ENCODE measurements around the gene CERS4. TPM values are rescaled to one million over a fixed set of nuclear protein-coding genes. Genes with fewer than 3 reads are reported as not detected.

The CERS4 gene
- total and polyA plus RNA-seq, 4 donors = 30.7 to 67.8 (median 54.4) TPM

GRCh38 chr19:8209462-8210378 lies 550 bp downstream of the CERS4 start:
- DNase-seq = peak; percentile 53 to 64 (median 56)
- Histone ChIP-seq H3K9me3 (ENCODE audit: control insufficient read depth in 4 of 4, insufficient read depth in 3 of 4, low read length in 3 of 4) (no peaks in the 10 kb centered on the region), H3K36me3 (ENCODE audit: control insufficient read depth in 4 of 4, insufficient read depth in 4 of 4, low read length in 4 of 4) (peaks cover 0 to 3% (median 0%) of the 10 kb centered on the region in 4 donors), H3K4me3 (peak overlapping the region; percentile 83), H3K27me3 (ENCODE audit: control insufficient read depth in 3 of 3, insufficient read depth in 3 of 3, low read length in 2 of 3) (no peaks in the 10 kb centered on the region), H3K27ac (ENCODE audit: low read depth in 1 of 2, low read length in 1 of 2) (peak overlapping the region; percentile 88), H3K9ac (ENCODE audit: insufficient read depth in 1 of 2, low read length in 2 of 2) (peak overlapping the region; percentile 71 to 77), H3K4me1 (ENCODE audit: control insufficient read depth in 5 of 5, insufficient read depth in 5 of 5, low read length in 5 of 5) (peaks cover 0 to 14% (median 0%) of the 10 kb centered on the region in 5 donors)
- WGBS, 2 donors = 3 to 7% methylated on average over 50 to 78 of the region's 78 CpGs
- peak; percentile 67 for ATAC-seq (ENCODE audit: insufficient read depth, low FRiP score)
- TF ChIP-seq, protein P1, sequence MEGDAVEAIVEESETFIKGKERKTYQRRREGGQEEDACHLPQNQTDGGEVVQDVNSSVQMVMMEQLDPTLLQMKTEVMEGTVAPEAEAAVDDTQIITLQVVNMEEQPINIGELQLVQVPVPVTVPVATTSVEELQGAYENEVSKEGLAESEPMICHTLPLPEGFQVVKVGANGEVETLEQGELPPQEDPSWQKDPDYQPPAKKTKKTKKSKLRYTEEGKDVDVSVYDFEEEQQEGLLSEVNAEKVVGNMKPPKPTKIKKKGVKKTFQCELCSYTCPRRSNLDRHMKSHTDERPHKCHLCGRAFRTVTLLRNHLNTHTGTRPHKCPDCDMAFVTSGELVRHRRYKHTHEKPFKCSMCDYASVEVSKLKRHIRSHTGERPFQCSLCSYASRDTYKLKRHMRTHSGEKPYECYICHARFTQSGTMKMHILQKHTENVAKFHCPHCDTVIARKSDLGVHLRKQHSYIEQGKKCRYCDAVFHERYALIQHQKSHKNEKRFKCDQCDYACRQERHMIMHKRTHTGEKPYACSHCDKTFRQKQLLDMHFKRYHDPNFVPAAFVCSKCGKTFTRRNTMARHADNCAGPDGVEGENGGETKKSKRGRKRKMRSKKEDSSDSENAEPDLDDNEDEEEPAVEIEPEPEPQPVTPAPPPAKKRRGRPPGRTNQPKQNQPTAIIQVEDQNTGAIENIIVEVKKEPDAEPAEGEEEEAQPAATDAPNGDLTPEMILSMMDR (IDR thresholded peaks at IDR 0.05; ENCODE audit: control extremely low read depth, extremely low read depth) = no peak

GRCh38 chr19:8210421-8211101 lies 1.4 kb downstream of the CERS4 start:
- H3K4me1 ChIP-seq (ENCODE audit: control insufficient read depth in 5 of 5, insufficient read depth in 5 of 5, low read length in 5 of 5) = peaks cover 0 to 14% (median 0%) of the 10 kb centered on the region in 5 donors
- peak in 1 of 3 donors; percentile 27 for DNase-seq
- H3K36me3 ChIP-seq (ENCODE audit: control insufficient read depth in 4 of 4, insufficient read depth in 4 of 4, low read length in 4 of 4) = peaks cover 0 to 3% (median 0%) of the 10 kb centered on the region in 4 donors
- peak overlapping the region; percentile 83 for H3K4me3 ChIP-seq
- H3K9me3 ChIP-seq (ENCODE audit: control insufficient read depth in 4 of 4, insufficient read depth in 3 of 4, low read length in 3 of 4) = no peaks in the 10 kb centered on the region
- WGBS, 2 donors = 79 to 83% methylated on average over 13 of the region's 13 CpGs
- TF ChIP-seq, protein P1 (IDR thresholded peaks at IDR 0.05; ENCODE audit: control extremely low read depth, extremely low read depth) = no peak
- no peak for ATAC-seq (ENCODE audit: insufficient read depth, low FRiP score)
- H3K27ac ChIP-seq (ENCODE audit: low read depth in 1 of 2, low read length in 1 of 2) = peak overlapping the region in 1 of 2 donors; percentile 6
- H3K27me3 ChIP-seq (ENCODE audit: control insufficient read depth in 3 of 3, insufficient read depth in 3 of 3, low read length in 2 of 3) = no peaks in the 10 kb centered on the region
- H3K9ac ChIP-seq (ENCODE audit: insufficient read depth in 1 of 2, low read length in 2 of 2) = no peak overlapping the region

DNA sequence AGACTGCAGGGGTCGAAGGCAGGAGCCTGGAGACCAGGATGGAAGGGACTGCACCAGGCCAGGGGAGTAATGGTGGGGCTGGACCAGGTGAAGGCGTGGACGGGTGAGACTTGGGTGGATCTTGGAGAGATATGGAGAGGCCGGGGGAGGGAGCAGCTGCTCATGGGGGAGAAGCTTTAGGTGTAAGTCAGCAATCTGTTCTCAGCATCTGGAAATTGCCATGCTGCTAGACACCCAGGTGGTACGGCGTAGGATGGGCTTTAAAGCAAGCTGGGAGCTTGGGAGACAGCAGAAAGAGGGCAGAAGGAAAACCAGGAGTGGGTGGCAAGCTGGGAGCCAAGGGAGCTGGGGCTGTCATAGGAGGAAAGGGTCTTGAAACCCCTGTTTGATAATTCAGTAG lies 3.0 kb downstream of the CERS4 start:
- TF ChIP-seq, protein P1 (IDR thresholded peaks at IDR 0.05; ENCODE audit: control extremely low read depth, extremely low read depth) = no peak
- ATAC-seq (ENCODE audit: insufficient read depth, low FRiP score) (no peak), DNase-seq (no peak)
- no peak overlapping the region for H3K4me3 ChIP-seq
- 95% methylated on average over 6 of the region's 6 CpGs for WGBS, 2 donors
- H3K4me1 ChIP-seq (ENCODE audit: control insufficient read depth in 5 of 5, insufficient read depth in 5 of 5, low read length in 5 of 5) = peaks cover 0 to 14% (median 0%) of the 10 kb centered on the region in 5 donors
- no peak overlapping the region for H3K27ac ChIP-seq (ENCODE audit: low read depth in 1 of 2, low read length in 1 of 2)
- no peak overlapping the region for H3K9ac ChIP-seq (ENCODE audit: insufficient read depth in 1 of 2, low read length in 2 of 2)
- peaks cover 0 to 3% (median 0%) of the 10 kb centered on the region in 4 donors for H3K36me3 ChIP-seq (ENCODE audit: control insufficient read depth in 4 of 4, insufficient read depth in 4 of 4, low read length in 4 of 4)
- no peaks in the 10 kb centered on the region for H3K9me3 ChIP-seq (ENCODE audit: control insufficient read depth in 4 of 4, insufficient read depth in 3 of 4, low read length in 3 of 4)
- no peaks in the 10 kb centered on the region for H3K27me3 ChIP-seq (ENCODE audit: control insufficient read depth in 3 of 3, insufficient read depth in 3 of 3, low read length in 2 of 3)

Measured in lung (tissue), 12 donors.